Chondrocyte (in vitro differentiated cells): Measurements from ENCODE around the gene RBM19. TPM values are rescaled to one million over a fixed set of nuclear protein-coding genes. Genes with fewer than 3 reads are reported as not detected.

Experiments
- DNase-seq: peaks from one replicate; pipeline ENCODE4 v3.0.0; 2021; ENCODE audit warnings: mixed read lengths, low spot score
- H3K27ac Mint-ChIP-seq: one replicate; pipeline ENCODE4 v1.8.0; 2021; ENCODE audit warnings: mild to moderate bottlenecking, moderate library complexity, mixed read lengths; ENCODE audit not compliant: unreplicated experiment
- H3K27me3 Mint-ChIP-seq: 2 replicates; pipeline ENCODE4 v1.8.0; 2021; ENCODE audit warnings: low read depth, mixed read lengths
- H3K36me3 Mint-ChIP-seq: 2 replicates; pipeline ENCODE4 v1.8.0; 2021; ENCODE audit warnings: low read depth, mixed read lengths
- H3K4me1 Mint-ChIP-seq: 2 replicates; pipeline ENCODE4 v1.8.0; 2021; ENCODE audit warnings: low read depth, mild to moderate bottlenecking, mixed read lengths
- H3K4me3 Mint-ChIP-seq: one replicate; pipeline ENCODE4 v1.8.0; 2021; ENCODE audit warnings: mild to moderate bottlenecking, moderate library complexity, mixed read lengths; ENCODE audit not compliant: unreplicated experiment
- H3K9me3 Mint-ChIP-seq: 2 replicates; pipeline ENCODE4 v1.8.0; 2021; ENCODE audit warnings: low read depth, mixed read lengths
- CTCF ChIP-seq: fragments of 200-600 bp; sonication (generic); IDR thresholded peaks from 2 replicates; pipeline ENCODE4 v1.5.0; 2021; ENCODE audit warnings: antibody characterized with exemption, mild to moderate bottlenecking, moderate library complexity
- total RNA-seq: library from RNA; stranded (reverse); gene quantifications from 3 replicates; pipeline ENCODE4 v1.2.1, GENCODE V29; 2021

The RBM19 gene
- total RNA-seq, 1 donor from 2014 or later = 16.2 TPM

GRCh38 chr12:113880988-113881962 is 84.8 kb downstream of the RBM19 start:
- peaks cover 13% of the 10 kb centered on the region for H3K9me3 Mint-ChIP-seq
- TF ChIP-seq CTCF = no peak
- peaks cover 18% of the 10 kb centered on the region for H3K36me3 Mint-ChIP-seq
- DNase-seq = no peak
- no peaks in the 10 kb centered on the region for H3K27me3 Mint-ChIP-seq
- H3K4me3 Mint-ChIP-seq = no peak overlapping the region
- H3K27ac Mint-ChIP-seq = no peak overlapping the region
- no peaks in the 10 kb centered on the region for H3K4me1 Mint-ChIP-seq

DNA sequence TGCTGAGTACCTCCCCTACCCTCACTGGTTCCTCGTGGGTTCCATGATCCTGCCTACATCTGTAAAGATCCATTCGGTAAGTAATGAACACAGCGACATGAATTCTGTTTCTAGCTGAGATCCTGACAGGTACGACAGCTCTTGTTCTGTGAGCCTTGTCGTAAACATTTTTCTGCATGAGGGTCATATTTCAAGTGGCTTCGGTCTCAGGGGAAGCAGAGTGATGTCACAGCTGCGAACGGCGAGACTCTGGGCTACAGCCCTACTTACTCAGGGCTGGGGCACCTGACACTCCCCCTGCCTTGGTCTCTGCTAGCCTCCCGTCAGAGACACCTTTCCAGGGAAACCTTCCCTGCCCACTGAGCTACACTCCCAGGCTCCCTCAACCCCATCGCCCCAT is 85.8 kb downstream of the RBM19 start:
- no peak overlapping the region for H3K27ac Mint-ChIP-seq
- no peaks in the 10 kb centered on the region for H3K27me3 Mint-ChIP-seq
- no peak for TF ChIP-seq CTCF
- no peak for DNase-seq
- peaks cover 11% of the 10 kb centered on the region for H3K9me3 Mint-ChIP-seq
- no peak overlapping the region for H3K4me3 Mint-ChIP-seq
- peaks cover 19% of the 10 kb centered on the region for H3K36me3 Mint-ChIP-seq
- peaks cover 2% of the 10 kb centered on the region for H3K4me1 Mint-ChIP-seq

DNA sequence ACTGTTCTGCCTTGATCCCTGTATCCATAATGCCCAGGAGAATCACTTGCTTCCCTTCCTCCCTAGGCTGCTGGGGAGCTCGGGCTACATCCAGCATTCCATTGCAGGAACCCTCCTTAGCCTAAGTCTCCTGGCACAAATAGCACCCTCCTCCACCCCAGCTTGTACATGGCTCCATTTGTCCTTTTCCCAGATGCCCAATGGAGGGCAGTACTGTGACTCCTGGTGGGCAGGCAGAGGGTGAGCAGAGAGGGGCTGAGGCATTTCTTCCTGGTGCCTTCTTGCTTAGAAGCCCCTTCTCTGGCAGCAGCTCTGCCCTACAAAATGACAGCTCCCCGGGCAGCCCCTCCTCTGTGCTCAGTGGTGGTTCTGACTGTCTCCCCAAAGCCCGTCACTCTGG is 86.5 kb downstream of the RBM19 start:
- Mint-ChIP-seq H3K27me3 (no peaks in the 10 kb centered on the region), H3K4me3 (no peak overlapping the region), H3K36me3 (peaks cover 18% of the 10 kb centered on the region), H3K27ac (no peak overlapping the region), H3K4me1 (peaks cover 6% of the 10 kb centered on the region), H3K9me3 (peaks cover 5% of the 10 kb centered on the region)
- TF ChIP-seq CTCF = no peak
- no peak for DNase-seq

DNA sequence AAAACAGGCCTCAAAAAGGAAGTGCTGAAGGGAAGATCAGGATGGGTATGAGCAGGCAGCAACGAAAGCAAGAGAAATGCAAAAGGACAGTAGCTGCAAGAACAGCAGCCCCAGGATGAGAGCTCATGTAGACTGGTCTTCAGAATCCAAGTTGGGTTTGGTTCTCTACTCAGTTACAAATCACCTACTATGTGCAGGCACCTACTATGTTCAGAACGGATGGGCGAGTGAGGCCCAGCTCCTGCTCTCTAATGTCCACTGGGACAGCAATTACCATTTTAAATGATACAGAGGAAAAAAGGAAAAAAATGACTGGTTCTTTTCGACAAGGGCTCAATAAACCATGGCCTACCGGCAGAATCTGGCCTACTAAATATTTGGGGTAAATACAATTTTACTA is 88.5 kb downstream of the RBM19 start:
- TF ChIP-seq CTCF = no peak
- H3K9me3 Mint-ChIP-seq = no peaks in the 10 kb centered on the region
- H3K27ac Mint-ChIP-seq = no peak overlapping the region
- no peak for DNase-seq
- H3K27me3 Mint-ChIP-seq = no peaks in the 10 kb centered on the region
- no peak overlapping the region for H3K4me3 Mint-ChIP-seq
- H3K36me3 Mint-ChIP-seq = peaks cover 9% of the 10 kb centered on the region
- H3K4me1 Mint-ChIP-seq = peaks cover 6% of the 10 kb centered on the region

- Mint-ChIP-seq H3K36me3 (peaks cover 8% of the 10 kb centered on the region), H3K4me3 (no peak overlapping the region), H3K9me3 (no peaks in the 10 kb centered on the region), H3K27ac (no peak overlapping the region), H3K27me3 (no peaks in the 10 kb centered on the region), H3K4me1 (peaks cover 6% of the 10 kb centered on the region)
- TF ChIP-seq CTCF = no peak
- DNase-seq = peak; percentile 43
These were observed 90.0 kb downstream of the RBM19 start for GRCh38 chr12:113876160-113876559.
